SU-DHL-6 (cell line): ENCODE measurements around the gene MEIKIN.

Source experiments
- EZH2phosphoT487 ChIP-seq: fragments of 200-600 bp; sonication (generic), shearing (Covaris generic); conservative IDR thresholded peaks from 2 replicates; pipeline ENCODE4 v1.6.1; 2018; ENCODE audit warnings: mild to moderate bottlenecking, antibody characterized with exemption, low read length, moderate library complexity, mixed read lengths
- TF ChIP-seq, protein P1 (sequence below): fragments of 200-600 bp; sonication (generic); IDR thresholded peaks from one replicate; pipeline ENCODE4 v1.5.1; 2017; ENCODE audit warnings: antibody characterized with exemption, mild to moderate bottlenecking, low read length, moderate library complexity; ENCODE audit not compliant: insufficient read depth, poor library complexity, severe bottlenecking

DNA sequence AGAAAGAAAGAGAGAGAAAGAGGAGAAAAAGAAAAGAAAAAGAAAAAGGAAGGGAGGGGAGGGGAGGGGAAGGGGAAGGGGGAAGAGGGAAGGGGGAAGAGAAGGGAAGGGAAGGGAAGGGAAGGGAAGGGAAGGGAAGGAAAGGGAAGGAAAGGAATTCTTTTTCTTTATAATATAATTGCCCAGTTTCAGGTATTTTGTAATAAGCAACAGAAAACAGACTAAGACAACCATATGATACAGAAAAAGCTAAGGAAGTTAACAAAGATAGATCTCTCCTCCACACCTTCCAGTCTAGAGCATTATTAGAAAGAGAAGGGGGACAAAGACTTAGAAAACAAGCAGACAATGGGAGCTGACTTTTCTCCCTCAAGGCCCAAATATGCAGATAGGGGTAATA, 31.0 kb downstream of the MEIKIN start:
- TF ChIP-seq, protein P1, sequence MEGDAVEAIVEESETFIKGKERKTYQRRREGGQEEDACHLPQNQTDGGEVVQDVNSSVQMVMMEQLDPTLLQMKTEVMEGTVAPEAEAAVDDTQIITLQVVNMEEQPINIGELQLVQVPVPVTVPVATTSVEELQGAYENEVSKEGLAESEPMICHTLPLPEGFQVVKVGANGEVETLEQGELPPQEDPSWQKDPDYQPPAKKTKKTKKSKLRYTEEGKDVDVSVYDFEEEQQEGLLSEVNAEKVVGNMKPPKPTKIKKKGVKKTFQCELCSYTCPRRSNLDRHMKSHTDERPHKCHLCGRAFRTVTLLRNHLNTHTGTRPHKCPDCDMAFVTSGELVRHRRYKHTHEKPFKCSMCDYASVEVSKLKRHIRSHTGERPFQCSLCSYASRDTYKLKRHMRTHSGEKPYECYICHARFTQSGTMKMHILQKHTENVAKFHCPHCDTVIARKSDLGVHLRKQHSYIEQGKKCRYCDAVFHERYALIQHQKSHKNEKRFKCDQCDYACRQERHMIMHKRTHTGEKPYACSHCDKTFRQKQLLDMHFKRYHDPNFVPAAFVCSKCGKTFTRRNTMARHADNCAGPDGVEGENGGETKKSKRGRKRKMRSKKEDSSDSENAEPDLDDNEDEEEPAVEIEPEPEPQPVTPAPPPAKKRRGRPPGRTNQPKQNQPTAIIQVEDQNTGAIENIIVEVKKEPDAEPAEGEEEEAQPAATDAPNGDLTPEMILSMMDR, result no peak
- no peak for TF ChIP-seq EZH2phosphoT487
